Breast epithelium (tissue), 4 donors: ENCODE measurements around the gene BDKRB2. TPM values are rescaled to one million over a fixed set of nuclear protein-coding genes. Genes with fewer than 3 reads are reported as not detected.

ENCODE experiments used
- DNase-seq, 2 donors: peaks; one replicate each; pipeline ENCODE4 v3.0.0-alpha.2; 2019; ENCODE audit warnings: low spot score in 2 of 2
- H3K27ac ChIP-seq, 2 donors: fragments of 200-600 bp; sonication (generic) in 1 of 2; one replicate each; pipeline ENCODE4 v1.5.1; 2016 to 2019; ENCODE audit warnings: mild to moderate bottlenecking in 1 of 2
- H3K27me3 ChIP-seq, 2 donors: fragments of 200-600 bp; sonication (generic) in 1 of 2; one replicate each; pipeline versions ENCODE4 v1.5.1 to v1.6.0; 2017 to 2019; ENCODE audit warnings: control low read depth in 1 of 2, mild to moderate bottlenecking in 1 of 2
- H3K36me3 ChIP-seq: fragments of 200-600 bp; one replicate; pipeline ENCODE4 v1.5.1; 2019
- H3K4me1 ChIP-seq, 2 donors: fragments of 200-600 bp; sonication (generic); one replicate each; pipeline ENCODE4 v1.5.1; 2016 to 2019; ENCODE audit warnings: control low read depth in 1 of 2
- H3K4me3 ChIP-seq, 3 donors: fragments of 200-600 bp; sonication (generic); 1 replicate in 2 of 3; 2 replicates in 1 of 3; pipeline ENCODE4 v1.5.1; 2016 to 2019; ENCODE audit warnings: mild to moderate bottlenecking in 3 of 3, moderate library complexity in 2 of 3
- H3K9me3 ChIP-seq, 2 donors: fragments of 200-600 bp; sonication (generic) in 1 of 2; one replicate each; pipeline ENCODE4 v1.5.1; 2016 to 2019; ENCODE audit warnings: control low read depth in 1 of 2
- POLR2A ChIP-seq: fragments of 450-650 bp; IDR thresholded peaks from one replicate; pipeline ENCODE4 v1.6.1; 2016; ENCODE audit warnings: antibody characterized with exemption, mild to moderate bottlenecking, moderate library complexity
- POLR2AphosphoS5 ChIP-seq, 3 donors: sonication (generic); formaldehyde crosslinking; IDR thresholded peaks; one replicate each; pipeline ENCODE4 v1.6.1; 2017; ENCODE audit warnings: antibody characterized with exemption in 3 of 3
- intact Hi-C: fragments of 100-400 bp; cut with DNase I; formaldehyde crosslinking; loops from one replicate; pipeline ENCODE4 v1.15.1; 2023; ENCODE audit warnings: low total_unique reads
- total RNA-seq, 3 donors: library from RNA; depleted of rRNA; stranded (reverse); fragments of >200 nt; gene quantifications; one replicate each; pipeline ENCODE4 v1.1.0, GENCODE V29; 2016
- TF ChIP-seq, protein P1 (sequence below), 3 donors: fragments of 450-650 bp; IDR thresholded peaks; one replicate each; pipeline ENCODE4 v1.5.1; 2016 to 2017; ENCODE audit warnings: antibody characterized with exemption in 3 of 3, mild to moderate bottlenecking in 3 of 3, moderate library complexity in 3 of 3

Gene BDKRB2
- total RNA-seq, 3 donors from 2014 or later: 1.1 to 5.6 (median 4.2) TPM

DNA sequence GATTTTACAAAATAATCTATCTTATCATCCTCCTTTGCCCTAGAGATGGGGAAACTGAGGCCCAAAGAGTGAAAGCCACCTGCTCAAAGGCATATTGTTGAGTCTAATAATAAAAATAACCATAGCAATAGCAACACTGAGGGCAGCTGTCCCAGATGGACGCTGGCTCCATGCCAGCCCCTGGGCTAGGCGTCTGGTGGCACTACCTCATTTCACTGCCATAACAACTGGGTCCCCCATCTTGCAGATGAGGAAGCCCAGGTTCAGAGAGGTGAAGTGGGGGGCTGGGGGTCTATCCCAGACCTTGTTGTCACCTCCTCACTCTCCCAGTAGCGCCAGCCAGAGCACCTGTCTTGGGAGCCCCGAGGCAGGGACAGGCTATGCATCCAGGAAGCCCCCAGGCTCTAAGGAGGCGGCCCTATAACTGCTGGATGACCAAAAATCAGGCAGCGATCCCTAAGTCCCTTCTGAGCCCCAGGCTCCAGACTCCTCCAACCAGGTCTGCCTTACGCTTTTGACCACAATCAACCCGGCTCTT is 12.8 kb downstream of the BDKRB2 start:
- H3K36me3 ChIP-seq: no peaks in the 10 kb centered on the region

DNA sequence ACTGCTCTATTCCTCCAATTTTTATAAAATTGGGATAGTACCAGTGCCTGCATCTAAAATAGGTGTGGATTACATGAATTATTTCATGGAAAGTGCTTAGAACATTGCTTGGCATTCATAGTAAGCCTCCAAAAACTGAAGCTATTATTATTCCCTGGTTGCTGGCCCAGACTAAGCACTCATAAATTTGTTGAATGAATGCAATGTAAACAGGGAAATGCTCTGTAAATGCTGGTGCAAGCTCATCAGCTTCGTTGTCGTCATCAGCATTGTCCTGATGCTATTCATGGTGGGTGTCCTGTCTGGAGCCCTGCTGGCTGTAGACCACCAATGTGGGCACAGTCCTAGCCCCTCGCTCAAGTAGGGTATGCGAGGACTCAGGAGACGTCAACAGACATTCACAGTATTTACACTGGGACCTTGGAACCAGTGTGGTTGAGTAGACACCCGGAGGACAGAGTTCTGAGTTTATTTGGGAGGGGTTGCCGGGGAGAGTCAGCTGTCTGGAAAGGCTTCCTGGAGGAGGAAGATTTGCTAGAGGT is 16.5 kb downstream of the BDKRB2 start:
- H3K4me3 ChIP-seq: no peak overlapping the region
- no peaks in the 10 kb centered on the region for H3K36me3 ChIP-seq
- intact Hi-C loops: no loop called here
- no peak for DNase-seq
- no peak for TF ChIP-seq POLR2A
- TF ChIP-seq, protein P1, sequence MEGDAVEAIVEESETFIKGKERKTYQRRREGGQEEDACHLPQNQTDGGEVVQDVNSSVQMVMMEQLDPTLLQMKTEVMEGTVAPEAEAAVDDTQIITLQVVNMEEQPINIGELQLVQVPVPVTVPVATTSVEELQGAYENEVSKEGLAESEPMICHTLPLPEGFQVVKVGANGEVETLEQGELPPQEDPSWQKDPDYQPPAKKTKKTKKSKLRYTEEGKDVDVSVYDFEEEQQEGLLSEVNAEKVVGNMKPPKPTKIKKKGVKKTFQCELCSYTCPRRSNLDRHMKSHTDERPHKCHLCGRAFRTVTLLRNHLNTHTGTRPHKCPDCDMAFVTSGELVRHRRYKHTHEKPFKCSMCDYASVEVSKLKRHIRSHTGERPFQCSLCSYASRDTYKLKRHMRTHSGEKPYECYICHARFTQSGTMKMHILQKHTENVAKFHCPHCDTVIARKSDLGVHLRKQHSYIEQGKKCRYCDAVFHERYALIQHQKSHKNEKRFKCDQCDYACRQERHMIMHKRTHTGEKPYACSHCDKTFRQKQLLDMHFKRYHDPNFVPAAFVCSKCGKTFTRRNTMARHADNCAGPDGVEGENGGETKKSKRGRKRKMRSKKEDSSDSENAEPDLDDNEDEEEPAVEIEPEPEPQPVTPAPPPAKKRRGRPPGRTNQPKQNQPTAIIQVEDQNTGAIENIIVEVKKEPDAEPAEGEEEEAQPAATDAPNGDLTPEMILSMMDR (IDR thresholded peaks at IDR 0.05): no peak
- TF ChIP-seq POLR2AphosphoS5 (IDR thresholded peaks at IDR 0.05): no peak
- no peaks in the 10 kb centered on the region for H3K4me1 ChIP-seq
- H3K27me3 ChIP-seq: no peaks in the 10 kb centered on the region
- H3K27ac ChIP-seq: no peak overlapping the region
- H3K9me3 ChIP-seq: no peaks in the 10 kb centered on the region

More for the DNA sequence above, 12.8 kb downstream of the BDKRB2 start:
- Histone ChIP-seq H3K27ac (no peak overlapping the region), H3K9me3 (no peaks in the 10 kb centered on the region), H3K4me3 (no peak overlapping the region), H3K4me1 (no peaks in the 10 kb centered on the region), H3K27me3 (no peaks in the 10 kb centered on the region)
- intact Hi-C loops: no loop called here
- TF ChIP-seq, protein P1 (IDR thresholded peaks at IDR 0.05): no peak
- TF ChIP-seq POLR2A (no peak), POLR2AphosphoS5 (IDR thresholded peaks at IDR 0.05) (no peak)
- DNase-seq: no peak

DNA sequence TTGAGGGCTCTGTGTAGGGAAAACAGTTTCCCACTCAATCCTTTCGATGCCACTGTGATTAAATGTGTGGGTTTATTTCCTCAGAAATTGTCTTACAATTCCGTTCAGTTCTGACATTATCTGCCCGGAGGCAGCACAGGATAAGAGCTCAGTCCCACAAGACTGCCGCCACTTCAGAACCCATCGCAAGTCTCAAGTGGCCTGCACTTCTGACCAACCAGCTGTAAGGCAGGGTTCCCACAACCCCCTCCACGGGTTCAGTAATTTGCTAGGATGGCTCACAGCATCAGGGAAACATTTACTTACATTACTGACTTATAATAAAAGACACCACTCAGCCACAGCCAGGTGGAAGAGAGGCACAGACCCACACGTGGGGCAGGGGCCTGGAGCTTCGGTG is 17.2 kb downstream of the BDKRB2 start:
- Histone ChIP-seq H3K4me1 (no peaks in the 10 kb centered on the region), H3K27ac (no peak overlapping the region), H3K9me3 (no peaks in the 10 kb centered on the region), H3K4me3 (no peak overlapping the region), H3K36me3 (no peaks in the 10 kb centered on the region), H3K27me3 (no peaks in the 10 kb centered on the region)
- DNase-seq: no peak
- intact Hi-C loops: no loop called here
- no peak for TF ChIP-seq POLR2AphosphoS5 (IDR thresholded peaks at IDR 0.05)
- no peak for TF ChIP-seq POLR2A
- TF ChIP-seq, protein P1 (IDR thresholded peaks at IDR 0.05): no peak

GRCh38 chr14:96224480-96225096 is 19.9 kb downstream of the BDKRB2 start:
- intact Hi-C loops: no loop called here
- Histone ChIP-seq H3K4me1 (no peaks in the 10 kb centered on the region), H3K4me3 (no peak overlapping the region), H3K27ac (peak overlapping the region; percentile 25 to 81), H3K9me3 (peaks cover 11 to 15% of the 10 kb centered on the region in 2 donors), H3K27me3 (no peaks in the 10 kb centered on the region), H3K36me3 (no peaks in the 10 kb centered on the region)
- TF ChIP-seq POLR2AphosphoS5 (IDR thresholded peaks at IDR 0.05): no peak
- TF ChIP-seq, protein P1 (IDR thresholded peaks at IDR 0.05): no peak
- TF ChIP-seq POLR2A: no peak
- peak in 1 of 2 donors; percentile 58 for DNase-seq

GRCh38 chr14:96225213-96225612 is 20.6 kb downstream of the BDKRB2 start:
- no peaks in the 10 kb centered on the region for H3K27me3 ChIP-seq

More at GRCh38 chr14:96225213-96225612, 20.6 kb downstream of the BDKRB2 start:
- intact Hi-C loops: no loop called here
- no peak for TF ChIP-seq POLR2A
- TF ChIP-seq POLR2AphosphoS5 (IDR thresholded peaks at IDR 0.05): no peak
- TF ChIP-seq, protein P1 (IDR thresholded peaks at IDR 0.05): no peak
- Histone ChIP-seq H3K27ac (peak overlapping the region; percentile 25 to 81), H3K9me3 (peaks cover 11 to 15% of the 10 kb centered on the region in 2 donors), H3K4me3 (no peak overlapping the region), H3K4me1 (no peaks in the 10 kb centered on the region), H3K36me3 (no peaks in the 10 kb centered on the region)
- DNase-seq: no peak
